Measurements from ENCODE around the gene ZNF614.
"Not testable (repeated sequence)": the region's sequence is repeated elsewhere in the genome, so short reads cannot be mapped to it uniquely, and the experiment has no call there.

DNA sequence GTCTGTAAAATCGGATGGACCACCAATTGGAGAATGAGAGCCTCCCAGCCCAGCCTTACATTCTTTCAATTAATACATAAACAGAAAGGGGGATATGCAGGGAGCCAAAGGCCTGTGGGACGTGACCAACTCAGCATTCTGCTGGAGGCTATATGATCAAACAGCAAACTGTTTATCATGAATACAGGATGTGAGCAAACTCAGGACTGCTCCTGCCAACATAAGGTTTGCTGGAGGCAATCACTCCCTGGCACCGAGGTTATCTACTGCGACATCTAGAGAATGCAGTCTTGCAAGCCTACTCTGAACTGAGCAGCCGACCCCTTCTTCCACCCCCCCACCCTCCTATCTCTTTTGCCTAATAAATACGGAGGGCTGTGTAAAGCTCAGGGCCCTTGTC is 47.3 kb downstream of the ZNF614 start:
- not testable (repeated sequence) for TF ChIP-seq EP300, POLR2A (IDR thresholded peaks at IDR 0.05)
- TF ChIP-seq, protein P1, sequence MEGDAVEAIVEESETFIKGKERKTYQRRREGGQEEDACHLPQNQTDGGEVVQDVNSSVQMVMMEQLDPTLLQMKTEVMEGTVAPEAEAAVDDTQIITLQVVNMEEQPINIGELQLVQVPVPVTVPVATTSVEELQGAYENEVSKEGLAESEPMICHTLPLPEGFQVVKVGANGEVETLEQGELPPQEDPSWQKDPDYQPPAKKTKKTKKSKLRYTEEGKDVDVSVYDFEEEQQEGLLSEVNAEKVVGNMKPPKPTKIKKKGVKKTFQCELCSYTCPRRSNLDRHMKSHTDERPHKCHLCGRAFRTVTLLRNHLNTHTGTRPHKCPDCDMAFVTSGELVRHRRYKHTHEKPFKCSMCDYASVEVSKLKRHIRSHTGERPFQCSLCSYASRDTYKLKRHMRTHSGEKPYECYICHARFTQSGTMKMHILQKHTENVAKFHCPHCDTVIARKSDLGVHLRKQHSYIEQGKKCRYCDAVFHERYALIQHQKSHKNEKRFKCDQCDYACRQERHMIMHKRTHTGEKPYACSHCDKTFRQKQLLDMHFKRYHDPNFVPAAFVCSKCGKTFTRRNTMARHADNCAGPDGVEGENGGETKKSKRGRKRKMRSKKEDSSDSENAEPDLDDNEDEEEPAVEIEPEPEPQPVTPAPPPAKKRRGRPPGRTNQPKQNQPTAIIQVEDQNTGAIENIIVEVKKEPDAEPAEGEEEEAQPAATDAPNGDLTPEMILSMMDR (IDR thresholded peaks at IDR 0.05): not testable (repeated sequence)
